DMS53 treated with DMSO at 0.1 percent for 48 hours (cell line): Measurements from ENCODE around the gene A1CF.

Experiments used
- DNase-seq: peaks from one replicate; lab custom pipeline; 2025; ENCODE audit not compliant: unreplicated experiment; lab: John Stamatoyannopoulos, UW

The A1CF gene

DNA sequence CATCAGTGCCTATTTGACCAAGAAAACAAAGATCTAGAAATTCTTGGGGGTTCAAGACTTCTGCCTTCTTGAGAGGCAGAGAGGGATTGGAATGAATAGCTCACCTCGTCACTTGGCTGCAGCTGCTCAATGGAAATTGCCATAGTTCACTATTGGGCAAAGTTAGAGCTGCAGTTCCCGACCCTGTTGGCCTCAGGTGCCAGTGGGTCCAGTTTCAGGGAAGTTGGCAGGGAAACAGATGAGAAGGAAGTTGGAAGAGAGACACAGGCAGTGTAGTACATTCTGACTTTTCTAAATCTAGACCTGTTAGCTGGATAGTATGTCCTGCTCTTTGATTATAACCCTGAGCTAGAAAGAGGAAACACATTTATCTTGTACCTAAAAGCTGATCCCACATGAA, 19.1 kb downstream of the A1CF start:
- no peak for DNase-seq

DNA sequence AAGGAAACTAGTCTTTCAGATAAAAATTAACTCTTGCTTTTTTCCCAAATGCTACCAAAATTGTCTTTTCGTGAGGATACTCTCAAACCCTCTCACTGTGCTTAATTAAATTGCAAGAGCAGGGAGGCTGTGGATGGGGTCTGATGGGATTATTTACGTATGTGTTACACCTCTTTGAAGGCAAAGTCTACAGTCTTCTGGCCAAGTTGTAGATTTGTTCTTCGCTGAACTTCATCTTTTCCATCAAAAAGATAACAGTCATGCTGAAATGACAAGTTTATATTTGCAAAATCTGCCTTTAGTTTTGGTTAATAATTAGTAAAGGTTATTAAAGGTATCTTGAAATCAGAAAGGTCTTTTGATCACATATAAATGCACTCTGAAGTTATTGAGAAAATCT, 22.7 kb downstream of the A1CF start:
- DNase-seq, result no peak

GRCh38 chr10:50861370-50861769, 24.1 kb downstream of the A1CF start:
- DNase-seq, result no peak

GRCh38 chr10:50857579-50857978, 27.8 kb downstream of the A1CF start:
- no peak for DNase-seq

DNA sequence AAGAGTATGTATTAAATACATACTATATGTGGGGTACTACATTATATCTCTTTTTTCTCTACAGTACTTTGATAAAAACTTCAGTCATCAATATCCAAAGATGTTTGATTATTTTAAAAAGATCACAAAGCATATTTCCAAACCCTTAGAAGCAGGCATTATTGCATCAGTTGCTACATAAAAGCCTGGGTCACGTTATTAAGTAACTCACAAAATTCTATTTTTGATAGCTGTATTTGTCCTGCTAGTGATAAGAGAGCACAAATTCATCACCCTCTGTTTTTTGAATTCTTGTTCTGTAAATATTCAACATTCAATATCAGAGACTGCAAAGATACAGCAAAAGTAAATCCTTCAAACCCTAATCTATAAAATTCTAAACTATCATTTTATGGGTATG, 30.0 kb downstream of the A1CF start:
- no peak for DNase-seq

- no peak for DNase-seq
Measured at GRCh38 chr10:50855015-50855414, 30.4 kb downstream of the A1CF start.

DNA sequence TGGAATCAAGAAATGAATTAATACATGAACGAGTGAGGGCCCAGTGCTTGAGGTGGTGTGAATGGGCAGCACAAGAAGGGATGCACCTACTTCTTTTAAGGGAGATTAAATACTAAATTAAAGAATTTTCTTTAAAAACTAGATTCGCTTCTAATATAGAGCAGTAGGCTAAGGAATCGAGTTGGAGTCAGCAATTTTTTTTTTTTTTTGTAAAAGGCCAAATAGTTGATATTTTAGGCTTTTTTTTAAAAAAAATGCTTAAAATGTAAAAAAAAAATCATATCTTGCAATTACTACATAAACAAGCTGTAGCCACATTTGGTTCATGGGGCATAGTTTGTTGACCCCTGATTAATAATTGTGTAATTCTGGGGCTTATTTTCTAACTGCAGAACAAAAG, 31.9 kb downstream of the A1CF start:
- DNase-seq, result no peak

- DNase-seq, result no peak
Measured at GRCh38 chr10:50851884-50852671, 33.3 kb downstream of the A1CF start.

- no peak for DNase-seq
Measured at GRCh38 chr10:50850578-50851230, 34.7 kb downstream of the A1CF start.

GRCh38 chr10:50846753-50847152, 38.7 kb downstream of the A1CF start:
- DNase-seq, result no peak

DNA sequence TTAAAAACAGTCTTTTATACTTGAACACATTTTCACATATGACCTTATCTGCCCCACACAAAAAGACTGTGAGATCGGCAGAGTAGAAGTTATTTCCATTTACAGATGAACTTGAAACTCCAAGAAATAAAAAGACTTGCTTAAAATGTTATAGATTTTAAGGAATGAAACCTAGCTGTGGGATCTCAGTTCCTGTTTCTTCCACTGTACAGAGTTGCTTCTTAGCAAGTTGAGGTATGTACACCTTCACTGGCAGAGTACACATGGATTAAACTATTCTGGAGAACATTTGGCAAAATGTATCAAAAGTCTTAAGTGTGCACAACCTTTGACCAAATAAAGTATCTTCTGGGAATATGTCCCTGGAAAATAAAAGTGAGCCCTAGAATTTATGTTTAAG, 48.3 kb downstream of the A1CF start:
- DNase-seq, result no peak

- no peak for DNase-seq
Measured at GRCh38 chr10:50832171-50832751, 53.2 kb downstream of the A1CF start.

GRCh38 chr10:50830066-50830465, 55.4 kb downstream of the A1CF start:
- no peak for DNase-seq

GRCh38 chr10:50824782-50825181, 60.6 kb downstream of the A1CF start:
- no peak for DNase-seq

- no peak for DNase-seq
Measured at GRCh38 chr10:50823789-50824188, 61.6 kb downstream of the A1CF start.

- DNase-seq, result no peak
Measured at GRCh38 chr10:50809596-50809995, 75.8 kb downstream of the A1CF start.

DNA sequence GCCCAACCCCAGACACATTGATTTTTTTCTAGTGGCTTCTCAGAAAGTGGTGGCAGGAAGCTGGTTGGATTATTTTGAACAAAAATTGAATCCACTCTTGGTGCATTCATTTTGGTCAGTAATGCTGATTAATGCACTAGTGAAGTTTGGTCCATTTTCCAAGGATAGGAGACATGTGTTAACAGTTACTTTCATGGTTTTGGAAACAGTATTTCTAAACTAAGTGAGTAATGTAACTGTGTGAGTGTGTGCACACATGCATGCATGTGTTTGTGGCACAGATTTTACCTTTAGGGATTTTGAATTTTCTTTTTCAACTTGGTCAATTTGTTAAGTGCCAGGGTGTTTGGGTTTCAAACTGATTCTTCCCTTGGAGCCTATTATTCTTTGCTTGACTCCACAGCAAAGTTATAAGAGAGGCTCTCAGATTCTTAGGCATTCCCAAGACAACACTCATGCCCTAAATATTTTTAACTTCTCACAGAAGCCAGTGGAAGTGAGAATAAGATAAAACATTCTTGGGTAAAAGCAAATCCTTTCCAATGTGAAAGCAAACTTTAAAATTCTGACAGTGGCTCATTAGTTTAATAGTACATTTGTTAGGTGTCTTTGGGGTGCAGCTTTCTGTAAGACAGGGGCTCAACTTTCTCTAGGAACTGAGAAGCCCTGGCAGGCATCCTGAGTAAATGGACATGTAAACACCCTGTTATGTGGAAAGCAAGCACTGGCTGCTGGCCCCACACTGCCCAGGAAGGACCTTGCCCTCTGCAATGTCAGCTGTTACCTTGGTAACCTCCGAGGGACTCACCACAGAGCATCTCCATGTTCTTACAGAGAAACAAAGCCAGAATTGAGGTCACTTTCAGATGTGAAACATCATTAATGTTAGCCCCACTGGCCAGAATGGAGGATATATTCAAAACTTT, 77.3 kb downstream of the A1CF start:
- no peak for DNase-seq

DNA sequence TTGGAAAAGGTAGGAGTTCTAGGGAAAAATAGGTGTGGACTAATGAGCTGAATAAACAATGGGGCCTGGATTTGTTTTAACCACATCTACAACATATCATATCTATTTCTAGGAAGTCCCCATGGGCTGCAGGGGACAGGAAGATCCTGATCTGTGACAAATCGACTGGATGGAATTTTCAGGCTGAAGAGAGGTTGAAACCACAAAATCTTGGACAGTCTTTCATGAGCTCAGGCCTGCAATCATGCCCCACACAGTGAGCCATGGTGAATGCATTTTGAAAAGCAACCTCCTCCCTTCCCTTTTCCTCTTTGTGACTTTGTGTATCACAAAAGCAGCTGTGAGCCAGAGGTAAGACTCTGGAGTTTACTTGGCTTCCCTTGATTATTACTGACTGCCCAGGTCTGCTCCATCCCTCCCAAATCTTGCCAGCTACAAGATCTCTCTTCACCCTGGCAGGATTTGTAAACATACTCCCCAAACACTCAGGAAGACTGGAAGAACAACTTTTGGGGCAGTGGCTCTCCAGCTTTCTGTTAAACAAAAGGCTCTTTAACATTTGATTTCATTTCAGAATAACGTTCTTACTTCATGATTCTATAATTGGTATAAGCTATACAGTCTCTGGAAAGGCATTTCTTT, 79.3 kb downstream of the A1CF start:
- no peak for DNase-seq

DNA sequence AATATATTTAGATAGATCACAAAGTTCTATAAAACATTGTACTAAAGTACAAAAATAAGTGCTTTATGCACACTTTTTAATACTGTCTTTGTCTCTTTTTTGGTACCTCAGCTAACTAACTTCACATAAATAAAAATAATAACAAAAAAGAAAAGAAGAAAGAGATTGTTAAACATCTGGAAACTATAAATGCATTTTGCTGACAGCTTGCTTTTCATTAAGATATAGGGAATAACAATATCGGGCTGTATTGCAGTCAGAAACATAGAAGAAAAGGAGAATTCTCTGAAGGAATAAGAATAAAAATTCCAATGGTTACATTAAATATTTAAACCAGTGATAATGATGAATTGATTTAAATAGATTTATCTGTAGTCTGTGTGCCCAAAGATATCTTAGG, 85.8 kb downstream of the A1CF start:
- no peak for DNase-seq

DNA sequence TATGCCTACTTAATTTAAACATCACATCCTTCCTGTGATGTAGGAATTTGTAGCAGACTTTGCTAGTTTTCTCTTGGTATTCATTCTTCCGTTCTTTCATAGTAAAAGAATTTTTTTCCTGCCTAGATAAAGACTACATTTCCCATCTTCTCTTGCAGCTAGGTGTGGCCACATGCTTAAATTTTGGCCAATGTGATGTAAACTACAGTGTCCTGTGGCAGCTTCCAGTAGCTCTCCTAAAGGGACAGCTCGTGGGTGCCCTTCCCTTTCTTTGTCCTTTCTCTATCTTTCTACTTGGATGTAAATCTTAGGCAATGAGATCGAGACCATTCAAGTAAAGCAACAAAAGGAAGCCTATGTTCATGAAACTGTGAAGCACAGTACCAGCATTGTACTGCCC, 87.1 kb downstream of the A1CF start:
- DNase-seq, result no peak

GRCh38 chr10:50796693-50797092, 88.7 kb downstream of the A1CF start:
- DNase-seq, result no peak
